Measurements from ENCODE around the gene IRAK3.

DNA sequence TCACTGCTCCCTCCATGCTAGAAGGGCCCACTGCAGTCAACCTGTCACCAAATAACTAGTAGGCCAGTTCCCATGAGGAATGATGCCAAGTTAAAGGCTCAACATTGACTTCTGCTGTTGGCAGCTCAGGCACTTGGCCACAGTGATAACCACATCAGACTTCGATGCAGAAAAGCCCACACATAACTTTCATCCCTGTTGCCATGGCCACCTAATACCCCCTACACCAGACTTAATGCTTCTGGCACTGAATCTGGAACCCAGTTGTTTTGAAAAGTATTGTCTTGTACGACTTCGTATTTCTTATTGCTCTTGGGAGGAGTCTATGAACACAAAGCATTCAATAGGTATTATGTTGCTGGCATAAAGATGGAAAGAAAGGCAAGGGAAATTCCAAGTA is 69.0 kb downstream of the IRAK3 start:
- TF ChIP-seq POLR2AphosphoS5 (IDR thresholded peaks at IDR 0.05; ENCODE audit: low read depth, low read length) (no peak), TCF7L2 (IDR thresholded peaks at IDR 0.05; ENCODE audit: low read depth, low read length) (no peak), SIN3A (IDR thresholded peaks at IDR 0.05; ENCODE audit: borderline replicate concordance, insufficient read depth, low read depth, low read length) (no peak)
- TF ChIP-seq, protein P1, sequence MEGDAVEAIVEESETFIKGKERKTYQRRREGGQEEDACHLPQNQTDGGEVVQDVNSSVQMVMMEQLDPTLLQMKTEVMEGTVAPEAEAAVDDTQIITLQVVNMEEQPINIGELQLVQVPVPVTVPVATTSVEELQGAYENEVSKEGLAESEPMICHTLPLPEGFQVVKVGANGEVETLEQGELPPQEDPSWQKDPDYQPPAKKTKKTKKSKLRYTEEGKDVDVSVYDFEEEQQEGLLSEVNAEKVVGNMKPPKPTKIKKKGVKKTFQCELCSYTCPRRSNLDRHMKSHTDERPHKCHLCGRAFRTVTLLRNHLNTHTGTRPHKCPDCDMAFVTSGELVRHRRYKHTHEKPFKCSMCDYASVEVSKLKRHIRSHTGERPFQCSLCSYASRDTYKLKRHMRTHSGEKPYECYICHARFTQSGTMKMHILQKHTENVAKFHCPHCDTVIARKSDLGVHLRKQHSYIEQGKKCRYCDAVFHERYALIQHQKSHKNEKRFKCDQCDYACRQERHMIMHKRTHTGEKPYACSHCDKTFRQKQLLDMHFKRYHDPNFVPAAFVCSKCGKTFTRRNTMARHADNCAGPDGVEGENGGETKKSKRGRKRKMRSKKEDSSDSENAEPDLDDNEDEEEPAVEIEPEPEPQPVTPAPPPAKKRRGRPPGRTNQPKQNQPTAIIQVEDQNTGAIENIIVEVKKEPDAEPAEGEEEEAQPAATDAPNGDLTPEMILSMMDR (IDR thresholded peaks at IDR 0.05), result no peak
- TF ChIP-seq, protein P2, sequence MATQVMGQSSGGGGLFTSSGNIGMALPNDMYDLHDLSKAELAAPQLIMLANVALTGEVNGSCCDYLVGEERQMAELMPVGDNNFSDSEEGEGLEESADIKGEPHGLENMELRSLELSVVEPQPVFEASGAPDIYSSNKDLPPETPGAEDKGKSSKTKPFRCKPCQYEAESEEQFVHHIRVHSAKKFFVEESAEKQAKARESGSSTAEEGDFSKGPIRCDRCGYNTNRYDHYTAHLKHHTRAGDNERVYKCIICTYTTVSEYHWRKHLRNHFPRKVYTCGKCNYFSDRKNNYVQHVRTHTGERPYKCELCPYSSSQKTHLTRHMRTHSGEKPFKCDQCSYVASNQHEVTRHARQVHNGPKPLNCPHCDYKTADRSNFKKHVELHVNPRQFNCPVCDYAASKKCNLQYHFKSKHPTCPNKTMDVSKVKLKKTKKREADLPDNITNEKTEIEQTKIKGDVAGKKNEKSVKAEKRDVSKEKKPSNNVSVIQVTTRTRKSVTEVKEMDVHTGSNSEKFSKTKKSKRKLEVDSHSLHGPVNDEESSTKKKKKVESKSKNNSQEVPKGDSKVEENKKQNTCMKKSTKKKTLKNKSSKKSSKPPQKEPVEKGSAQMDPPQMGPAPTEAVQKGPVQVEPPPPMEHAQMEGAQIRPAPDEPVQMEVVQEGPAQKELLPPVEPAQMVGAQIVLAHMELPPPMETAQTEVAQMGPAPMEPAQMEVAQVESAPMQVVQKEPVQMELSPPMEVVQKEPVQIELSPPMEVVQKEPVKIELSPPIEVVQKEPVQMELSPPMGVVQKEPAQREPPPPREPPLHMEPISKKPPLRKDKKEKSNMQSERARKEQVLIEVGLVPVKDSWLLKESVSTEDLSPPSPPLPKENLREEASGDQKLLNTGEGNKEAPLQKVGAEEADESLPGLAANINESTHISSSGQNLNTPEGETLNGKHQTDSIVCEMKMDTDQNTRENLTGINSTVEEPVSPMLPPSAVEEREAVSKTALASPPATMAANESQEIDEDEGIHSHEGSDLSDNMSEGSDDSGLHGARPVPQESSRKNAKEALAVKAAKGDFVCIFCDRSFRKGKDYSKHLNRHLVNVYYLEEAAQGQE (IDR thresholded peaks at IDR 0.05; ENCODE audit: insufficient read depth in 1 of 2, low read depth in 2 of 2, low read length in 1 of 2), result no peak
